Upper lobe of right lung (tissue), 1 donor: ENCODE results near the gene BID. TPM values are rescaled to one million over a fixed set of nuclear protein-coding genes. Genes with fewer than 3 reads are reported as not detected.

Source experiments
- ATAC-seq: fragments of 200-7000 bp; cut with Tn5 transposase; one replicate; pipeline ENCODE4 v1.9.1; 2020; ENCODE audit warnings: mild to moderate bottlenecking, moderate library complexity
- DNase-seq: peaks from one replicate; pipeline ENCODE4 v3.0.0-alpha.2; 2020
- H3K27ac ChIP-seq: fragments of 200-600 bp; one replicate; pipeline ENCODE4 v1.8.0; 2022
- H3K27me3 ChIP-seq: fragments of 200-600 bp; one replicate; pipeline ENCODE4 v1.8.0; 2022; ENCODE audit warnings: mild to moderate bottlenecking
- H3K36me3 ChIP-seq: fragments of 200-600 bp; one replicate; pipeline ENCODE4 v1.8.0; 2022
- H3K4me1 ChIP-seq: fragments of 200-600 bp; one replicate; pipeline ENCODE4 v1.8.0; 2022
- H3K4me3 ChIP-seq: fragments of 200-600 bp; one replicate; pipeline ENCODE4 v1.8.0; 2022; ENCODE audit warnings: mild to moderate bottlenecking
- H3K9me3 ChIP-seq: fragments of 200-600 bp; one replicate; pipeline ENCODE4 v1.8.0; 2022
- intact Hi-C: fragments of 100-400 bp; cut with DNase I; formaldehyde crosslinking; loops from one replicate; pipeline ENCODE4 v1.11.0; 2022
- total RNA-seq: library from RNA; stranded (reverse); fragmentation: NEBNext Ultra II Directional; extraction: Animal tissue kit (Norgen Biotek cat#: 25700); gene quantifications from one replicate; pipeline ENCODE4 v1.2.1, GENCODE V29; 2021
- TF ChIP-seq, protein P1 (sequence below): fragments of 200-600 bp; IDR thresholded peaks from one replicate; pipeline ENCODE4 v1.8.0; 2022; ENCODE audit warnings: antibody characterized with exemption
- donor health status: DM: no; HTN: yes; CAD: no; lungs with severe emphysema.

BID gene
- total RNA-seq, 1 donor from 2014 or later, result 22.8 TPM

DNA sequence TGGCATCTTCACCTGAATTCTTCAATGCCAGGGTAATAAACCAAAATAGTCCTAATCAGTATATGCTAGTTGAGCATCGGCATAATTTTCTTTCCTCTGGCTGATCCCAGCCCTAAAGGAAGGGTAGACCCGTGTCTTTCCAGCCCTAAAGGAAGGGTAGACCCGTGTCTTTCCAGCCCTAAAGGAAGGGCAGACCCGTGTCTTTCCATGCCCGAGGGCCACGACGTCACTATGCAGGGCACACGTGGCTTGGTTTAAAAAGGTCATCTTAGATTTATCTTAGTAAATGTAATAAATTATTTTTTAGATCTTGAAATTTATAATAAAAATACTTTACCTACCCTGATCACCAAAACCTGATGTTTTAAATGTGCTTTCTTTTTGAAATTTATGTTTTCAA lies 45.5 kb downstream of the BID start:
- DNase-seq (no peak), ATAC-seq (no peak)
- no peaks in the 10 kb centered on the region for H3K27me3 ChIP-seq
- H3K27ac ChIP-seq, result no peak overlapping the region
- intact Hi-C loops, result no loop called here
- H3K36me3 ChIP-seq, result peaks cover 65% of the 10 kb centered on the region
- no peak overlapping the region for H3K4me3 ChIP-seq
- H3K9me3 ChIP-seq, result no peaks in the 10 kb centered on the region
- TF ChIP-seq, protein P1, sequence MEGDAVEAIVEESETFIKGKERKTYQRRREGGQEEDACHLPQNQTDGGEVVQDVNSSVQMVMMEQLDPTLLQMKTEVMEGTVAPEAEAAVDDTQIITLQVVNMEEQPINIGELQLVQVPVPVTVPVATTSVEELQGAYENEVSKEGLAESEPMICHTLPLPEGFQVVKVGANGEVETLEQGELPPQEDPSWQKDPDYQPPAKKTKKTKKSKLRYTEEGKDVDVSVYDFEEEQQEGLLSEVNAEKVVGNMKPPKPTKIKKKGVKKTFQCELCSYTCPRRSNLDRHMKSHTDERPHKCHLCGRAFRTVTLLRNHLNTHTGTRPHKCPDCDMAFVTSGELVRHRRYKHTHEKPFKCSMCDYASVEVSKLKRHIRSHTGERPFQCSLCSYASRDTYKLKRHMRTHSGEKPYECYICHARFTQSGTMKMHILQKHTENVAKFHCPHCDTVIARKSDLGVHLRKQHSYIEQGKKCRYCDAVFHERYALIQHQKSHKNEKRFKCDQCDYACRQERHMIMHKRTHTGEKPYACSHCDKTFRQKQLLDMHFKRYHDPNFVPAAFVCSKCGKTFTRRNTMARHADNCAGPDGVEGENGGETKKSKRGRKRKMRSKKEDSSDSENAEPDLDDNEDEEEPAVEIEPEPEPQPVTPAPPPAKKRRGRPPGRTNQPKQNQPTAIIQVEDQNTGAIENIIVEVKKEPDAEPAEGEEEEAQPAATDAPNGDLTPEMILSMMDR, result no peak
- peaks cover 5% of the 10 kb centered on the region for H3K4me1 ChIP-seq

DNA sequence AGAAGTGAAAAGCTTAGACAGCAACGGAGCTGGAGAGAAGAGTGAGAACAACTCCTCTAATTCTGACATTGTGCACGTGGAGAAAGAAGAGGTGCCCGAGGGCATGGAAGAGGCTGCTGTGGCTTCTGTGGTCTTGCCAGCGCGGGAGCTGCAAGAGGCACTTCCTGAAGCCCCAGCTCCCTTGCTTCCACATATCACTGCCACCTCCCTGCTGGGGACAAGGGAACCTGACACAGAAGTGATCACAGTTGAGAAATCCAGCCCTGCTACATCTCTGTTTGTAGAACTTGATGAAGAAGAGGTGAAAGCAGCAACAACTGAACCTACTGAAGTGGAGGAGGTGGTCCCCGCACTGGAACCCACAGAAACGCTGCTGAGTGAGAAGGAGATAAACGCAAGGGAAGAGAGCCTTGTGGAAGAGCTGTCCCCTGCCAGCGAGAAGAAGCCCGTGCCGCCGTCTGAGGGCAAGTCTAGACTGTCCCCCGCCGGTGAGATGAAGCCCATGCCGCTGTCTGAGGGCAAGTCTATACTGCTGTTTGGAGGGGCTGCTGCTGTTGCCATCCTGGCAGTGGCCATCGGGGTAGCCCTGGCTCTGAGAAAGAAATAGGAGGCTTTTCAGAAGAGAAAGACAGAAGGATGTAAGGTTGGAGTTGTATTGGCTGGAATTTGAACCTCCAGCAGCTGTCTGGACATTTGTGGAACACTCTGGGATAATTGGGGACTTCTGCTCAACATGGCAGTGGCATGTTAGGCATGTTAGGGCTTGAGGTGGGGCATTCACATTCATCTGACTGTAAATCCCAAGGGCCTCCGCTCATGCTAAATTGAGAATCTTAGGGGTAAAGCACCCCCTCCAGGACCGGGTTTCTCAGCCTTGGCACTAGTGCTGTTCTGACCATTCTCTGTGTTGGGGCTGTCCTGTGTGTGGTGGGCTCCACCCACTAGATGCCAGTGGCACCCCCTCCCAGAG lies 47.1 kb downstream of the BID start:
- TF ChIP-seq, protein P1, result no peak
- Histone ChIP-seq H3K27ac (no peak overlapping the region), H3K4me1 (peaks cover 5% of the 10 kb centered on the region), H3K9me3 (no peaks in the 10 kb centered on the region), H3K27me3 (no peaks in the 10 kb centered on the region), H3K36me3 (peaks cover 49% of the 10 kb centered on the region), H3K4me3 (no peak overlapping the region)
- intact Hi-C loops, result no loop called here
- DNase-seq (no peak), ATAC-seq (peak; percentile 58)

DNA sequence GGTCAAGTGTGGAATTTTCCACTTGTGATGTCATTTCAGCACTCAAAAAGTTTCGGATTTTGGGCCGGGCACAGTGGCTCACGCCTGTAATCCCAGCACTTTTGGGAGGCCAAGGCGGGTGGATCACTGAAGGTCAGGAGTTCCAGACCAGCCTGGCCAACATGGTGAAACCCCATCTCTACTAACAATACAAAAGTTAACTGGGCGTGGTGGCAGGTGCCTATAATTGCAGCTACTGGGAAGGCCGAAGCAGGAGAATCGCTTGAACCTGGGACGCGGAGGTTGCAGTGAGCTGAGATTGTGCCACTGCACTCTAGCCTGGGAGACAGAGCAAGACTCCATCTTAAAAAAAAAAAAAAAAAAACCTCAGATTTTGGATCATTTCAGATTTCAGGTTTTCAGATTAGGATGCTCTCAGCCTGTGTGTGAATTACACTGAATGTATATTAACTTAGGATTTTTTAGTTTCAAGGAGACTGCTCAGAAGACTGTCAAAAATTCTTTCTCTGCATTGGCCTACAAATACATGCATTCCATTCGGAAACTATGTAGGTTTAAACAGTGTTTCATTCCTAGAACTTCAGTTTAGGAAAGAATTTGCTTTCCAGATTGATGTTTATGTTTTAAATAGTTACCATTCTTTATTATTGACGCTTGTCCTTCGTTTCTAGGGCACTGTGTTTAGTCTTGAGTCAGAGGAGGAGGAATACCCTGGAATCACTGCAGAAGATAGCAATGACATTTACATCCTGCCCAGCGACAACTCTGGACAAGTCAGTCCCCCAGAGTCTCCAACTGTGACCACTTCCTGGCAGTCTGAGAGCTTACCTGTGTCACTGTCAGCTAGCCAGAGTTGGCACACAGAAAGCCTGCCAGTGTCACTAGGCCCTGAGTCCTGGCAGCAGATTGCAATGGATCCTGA lies 48.0 kb downstream of the BID start:
- peaks cover 40% of the 10 kb centered on the region for H3K36me3 ChIP-seq
- intact Hi-C loops, result no loop called here
- no peak for DNase-seq
- H3K9me3 ChIP-seq, result no peaks in the 10 kb centered on the region
- ATAC-seq, result peak; percentile 36
- no peak overlapping the region for H3K4me3 ChIP-seq
- TF ChIP-seq, protein P1, result no peak
- no peak overlapping the region for H3K27ac ChIP-seq
- peaks cover 5% of the 10 kb centered on the region for H3K4me1 ChIP-seq
- H3K27me3 ChIP-seq, result no peaks in the 10 kb centered on the region

DNA sequence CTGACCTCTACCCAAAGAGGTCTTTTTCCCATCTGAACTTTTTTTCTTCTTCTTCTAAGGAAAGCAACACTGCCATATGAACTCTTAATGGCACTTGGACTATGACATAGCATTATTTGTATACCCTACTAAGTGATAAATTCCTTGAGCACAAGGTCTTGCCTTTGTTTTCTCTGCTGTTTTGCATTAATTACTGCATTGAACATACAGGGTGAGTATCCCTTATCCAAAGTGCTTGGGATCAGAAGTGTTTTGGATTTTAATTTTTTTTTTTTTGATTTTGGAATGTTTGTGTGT lies 48.8 kb downstream of the BID start:
- H3K27ac ChIP-seq, result no peak overlapping the region
- TF ChIP-seq, protein P1, result no peak
- no peaks in the 10 kb centered on the region for H3K27me3 ChIP-seq
- no peak overlapping the region for H3K4me3 ChIP-seq
- intact Hi-C loops, result no loop called here
- H3K36me3 ChIP-seq, result peaks cover 35% of the 10 kb centered on the region
- DNase-seq (no peak), ATAC-seq (no peak)
- no peaks in the 10 kb centered on the region for H3K9me3 ChIP-seq
- H3K4me1 ChIP-seq, result peaks cover 5% of the 10 kb centered on the region

DNA sequence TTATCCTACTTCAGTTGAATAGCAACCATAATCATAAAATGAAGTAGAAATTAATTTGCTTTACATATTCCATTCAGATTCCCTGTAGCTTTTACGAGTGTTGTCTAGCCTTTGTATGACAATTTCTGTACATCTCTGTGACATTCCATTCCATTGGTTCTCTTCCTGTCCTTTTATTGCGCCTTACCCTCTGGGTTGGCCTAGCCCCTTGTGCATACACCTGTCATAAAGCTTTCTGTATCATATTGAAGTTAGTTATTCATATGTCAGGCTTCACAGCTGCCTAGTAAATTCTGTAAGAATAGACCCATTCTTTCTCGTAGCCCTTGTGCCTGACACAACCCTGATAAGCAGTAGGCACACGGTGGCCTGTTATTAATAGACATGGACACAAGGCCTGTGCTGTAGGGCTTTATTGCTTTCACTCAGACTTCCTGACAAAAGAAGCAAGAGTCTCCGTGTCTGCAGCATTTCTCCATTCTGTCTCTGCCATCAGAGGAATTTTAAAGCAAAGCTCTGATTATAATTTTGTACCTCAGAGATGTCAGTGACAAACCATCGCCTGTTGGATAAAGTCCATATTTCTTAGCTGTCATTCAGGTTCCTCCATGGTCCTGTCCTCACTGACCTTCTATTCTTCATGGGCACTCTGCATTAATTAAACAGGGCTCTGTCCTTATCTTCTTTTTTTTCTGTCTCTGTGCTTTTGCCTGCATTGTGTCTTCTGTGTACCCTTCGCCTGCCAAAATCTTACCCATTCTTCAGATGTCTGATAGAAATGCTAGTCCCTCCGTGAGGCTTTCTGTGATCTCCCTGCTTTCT lies 49.4 kb downstream of the BID start:
- intact Hi-C loops, result no loop called here
- ATAC-seq (no peak), DNase-seq (no peak)
- Histone ChIP-seq H3K4me3 (no peak overlapping the region), H3K27me3 (no peaks in the 10 kb centered on the region), H3K36me3 (peaks cover 29% of the 10 kb centered on the region), H3K4me1 (peaks cover 5% of the 10 kb centered on the region), H3K9me3 (no peaks in the 10 kb centered on the region), H3K27ac (no peak overlapping the region)
- TF ChIP-seq, protein P1, result no peak
